ENCODE measurements around the gene EIF2D.

DNA sequence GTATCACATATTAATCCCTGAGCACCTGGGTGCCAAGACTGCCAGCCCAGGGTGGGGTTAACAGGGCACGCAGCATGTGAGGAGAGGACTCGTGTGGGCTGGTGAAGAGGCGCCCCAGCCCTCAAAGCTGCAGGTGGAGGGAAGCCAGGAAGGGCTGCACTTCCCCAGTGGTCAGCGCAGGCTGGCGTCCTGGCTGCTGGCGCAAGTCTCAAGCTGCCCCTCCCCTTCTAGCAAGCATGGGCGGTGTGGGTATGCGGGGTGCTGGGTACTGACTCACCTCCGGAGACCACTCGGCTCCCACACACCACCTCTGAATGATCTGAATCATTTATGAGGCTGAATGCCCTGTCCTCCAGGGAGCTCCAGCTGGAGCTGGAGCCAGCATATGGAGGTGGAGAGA is 44.0 kb downstream of the EIF2D start:
- TF ChIP-seq, protein P1, sequence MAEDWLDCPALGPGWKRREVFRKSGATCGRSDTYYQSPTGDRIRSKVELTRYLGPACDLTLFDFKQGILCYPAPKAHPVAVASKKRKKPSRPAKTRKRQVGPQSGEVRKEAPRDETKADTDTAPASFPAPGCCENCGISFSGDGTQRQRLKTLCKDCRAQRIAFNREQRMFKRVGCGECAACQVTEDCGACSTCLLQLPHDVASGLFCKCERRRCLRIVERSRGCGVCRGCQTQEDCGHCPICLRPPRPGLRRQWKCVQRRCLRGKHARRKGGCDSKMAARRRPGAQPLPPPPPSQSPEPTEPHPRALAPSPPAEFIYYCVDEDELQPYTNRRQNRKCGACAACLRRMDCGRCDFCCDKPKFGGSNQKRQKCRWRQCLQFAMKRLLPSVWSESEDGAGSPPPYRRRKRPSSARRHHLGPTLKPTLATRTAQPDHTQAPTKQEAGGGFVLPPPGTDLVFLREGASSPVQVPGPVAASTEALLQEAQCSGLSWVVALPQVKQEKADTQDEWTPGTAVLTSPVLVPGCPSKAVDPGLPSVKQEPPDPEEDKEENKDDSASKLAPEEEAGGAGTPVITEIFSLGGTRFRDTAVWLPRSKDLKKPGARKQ (CRISPR knock-in tag; IDR thresholded peaks at IDR 0.05), result no peak
- TF ChIP-seq POLR2B (IDR thresholded peaks at IDR 0.05; ENCODE audit: low read depth, partially characterized antibody), result no peak
- TF ChIP-seq, protein P2, sequence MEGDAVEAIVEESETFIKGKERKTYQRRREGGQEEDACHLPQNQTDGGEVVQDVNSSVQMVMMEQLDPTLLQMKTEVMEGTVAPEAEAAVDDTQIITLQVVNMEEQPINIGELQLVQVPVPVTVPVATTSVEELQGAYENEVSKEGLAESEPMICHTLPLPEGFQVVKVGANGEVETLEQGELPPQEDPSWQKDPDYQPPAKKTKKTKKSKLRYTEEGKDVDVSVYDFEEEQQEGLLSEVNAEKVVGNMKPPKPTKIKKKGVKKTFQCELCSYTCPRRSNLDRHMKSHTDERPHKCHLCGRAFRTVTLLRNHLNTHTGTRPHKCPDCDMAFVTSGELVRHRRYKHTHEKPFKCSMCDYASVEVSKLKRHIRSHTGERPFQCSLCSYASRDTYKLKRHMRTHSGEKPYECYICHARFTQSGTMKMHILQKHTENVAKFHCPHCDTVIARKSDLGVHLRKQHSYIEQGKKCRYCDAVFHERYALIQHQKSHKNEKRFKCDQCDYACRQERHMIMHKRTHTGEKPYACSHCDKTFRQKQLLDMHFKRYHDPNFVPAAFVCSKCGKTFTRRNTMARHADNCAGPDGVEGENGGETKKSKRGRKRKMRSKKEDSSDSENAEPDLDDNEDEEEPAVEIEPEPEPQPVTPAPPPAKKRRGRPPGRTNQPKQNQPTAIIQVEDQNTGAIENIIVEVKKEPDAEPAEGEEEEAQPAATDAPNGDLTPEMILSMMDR (IDR thresholded peaks at IDR 0.05 in 2 of 3, conservative IDR thresholded peaks at IDR 0.05 in 1 of 3; ENCODE audit: insufficient read depth in 2 of 3, low read depth in 1 of 3, low read length in 3 of 3), result no peak
